GM19452 (cell line): Measurements from ENCODE around the gene HOXC10.

Source experiments
- ATAC-seq: cut with Tn5 transposase; IDR thresholded peaks from one replicate; pipeline ENCODE4 v1.9.1; 2021; ENCODE audit not compliant: unreplicated experiment

Gene HOXC10

DNA sequence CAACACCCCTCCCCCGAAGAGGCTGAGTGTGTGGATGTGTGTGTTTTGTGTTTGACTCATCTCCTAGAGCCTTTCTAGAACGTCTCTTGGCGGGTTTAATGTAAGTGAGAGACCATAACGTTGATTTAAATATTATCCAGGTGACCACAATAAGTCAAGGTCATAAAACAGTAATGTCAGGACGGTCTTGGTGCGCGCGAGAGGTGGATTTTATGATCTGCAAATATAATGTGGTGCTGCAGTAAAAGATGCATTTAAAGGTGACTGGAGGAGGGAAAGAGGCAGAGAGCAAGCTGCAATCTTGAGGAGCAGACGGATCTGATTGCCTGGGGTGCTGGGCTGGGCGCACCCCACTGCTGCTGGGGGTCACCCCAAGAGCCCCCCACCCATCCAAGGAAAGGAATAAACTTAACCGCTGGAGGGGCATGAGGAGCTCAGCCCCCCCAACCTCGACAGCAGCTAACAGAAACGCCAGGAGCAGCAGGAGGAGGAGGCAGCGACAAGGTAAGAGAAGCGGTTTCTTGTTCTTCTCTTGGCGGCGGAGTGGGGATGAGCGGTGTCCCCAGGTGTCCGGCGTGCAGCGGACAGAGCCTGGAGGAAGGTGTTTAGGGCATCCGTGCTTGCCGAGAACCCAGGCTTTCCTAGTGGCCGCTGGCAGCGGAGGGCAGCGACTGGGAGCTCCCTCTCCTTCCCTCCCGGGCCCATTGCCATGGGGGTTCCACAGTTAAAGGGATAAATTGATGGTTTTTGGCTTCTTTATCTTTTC lies 5.5 kb downstream of the HOXC10 start:
- no peak for ATAC-seq

DNA sequence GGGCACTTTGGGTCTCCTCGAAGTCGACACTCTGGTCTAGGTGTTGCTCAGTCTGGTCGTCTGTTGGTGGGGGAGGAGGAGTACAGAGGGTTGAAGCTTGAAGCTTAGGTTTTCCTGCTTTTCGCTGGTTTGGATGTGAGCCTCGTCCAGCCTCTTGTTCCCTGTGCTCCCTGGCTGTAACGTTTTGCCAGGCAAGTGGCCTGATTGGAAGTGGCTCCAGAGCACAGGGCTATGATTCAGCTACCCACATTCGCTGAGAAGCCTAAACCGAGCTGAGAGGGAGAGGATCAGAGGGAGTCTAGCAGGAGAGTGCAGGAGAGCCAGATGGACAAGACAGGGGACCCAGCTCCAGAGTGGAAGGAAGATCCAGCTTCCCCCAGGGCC lies 6.1 kb downstream of the HOXC10 start:
- ATAC-seq, result no peak

DNA sequence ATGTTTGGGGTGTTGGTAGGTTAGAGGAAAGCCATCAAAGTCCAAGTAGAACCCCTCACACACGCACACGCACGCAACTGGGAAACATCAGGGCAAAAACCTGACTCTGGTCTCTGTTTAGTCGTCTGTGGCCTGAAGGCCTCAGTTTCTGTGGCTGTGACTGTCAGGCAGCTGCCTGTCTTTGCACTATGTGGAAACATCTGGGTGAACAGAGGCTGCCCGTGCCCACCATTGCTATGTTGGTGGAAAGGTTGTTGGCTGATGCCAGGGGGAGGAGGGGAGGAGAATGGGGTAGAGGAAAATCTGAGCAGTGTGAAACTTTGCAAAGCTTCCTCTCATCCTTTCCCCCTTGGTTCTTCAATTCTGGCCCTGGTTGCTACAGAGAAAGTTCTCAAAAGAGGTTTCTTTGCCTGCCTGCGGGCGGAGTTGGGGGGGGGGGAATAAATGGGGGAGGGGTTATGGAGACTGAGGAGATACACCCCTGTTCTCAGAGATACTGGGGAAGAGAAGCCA lies 7.5 kb downstream of the HOXC10 start:
- ATAC-seq, result no peak

DNA sequence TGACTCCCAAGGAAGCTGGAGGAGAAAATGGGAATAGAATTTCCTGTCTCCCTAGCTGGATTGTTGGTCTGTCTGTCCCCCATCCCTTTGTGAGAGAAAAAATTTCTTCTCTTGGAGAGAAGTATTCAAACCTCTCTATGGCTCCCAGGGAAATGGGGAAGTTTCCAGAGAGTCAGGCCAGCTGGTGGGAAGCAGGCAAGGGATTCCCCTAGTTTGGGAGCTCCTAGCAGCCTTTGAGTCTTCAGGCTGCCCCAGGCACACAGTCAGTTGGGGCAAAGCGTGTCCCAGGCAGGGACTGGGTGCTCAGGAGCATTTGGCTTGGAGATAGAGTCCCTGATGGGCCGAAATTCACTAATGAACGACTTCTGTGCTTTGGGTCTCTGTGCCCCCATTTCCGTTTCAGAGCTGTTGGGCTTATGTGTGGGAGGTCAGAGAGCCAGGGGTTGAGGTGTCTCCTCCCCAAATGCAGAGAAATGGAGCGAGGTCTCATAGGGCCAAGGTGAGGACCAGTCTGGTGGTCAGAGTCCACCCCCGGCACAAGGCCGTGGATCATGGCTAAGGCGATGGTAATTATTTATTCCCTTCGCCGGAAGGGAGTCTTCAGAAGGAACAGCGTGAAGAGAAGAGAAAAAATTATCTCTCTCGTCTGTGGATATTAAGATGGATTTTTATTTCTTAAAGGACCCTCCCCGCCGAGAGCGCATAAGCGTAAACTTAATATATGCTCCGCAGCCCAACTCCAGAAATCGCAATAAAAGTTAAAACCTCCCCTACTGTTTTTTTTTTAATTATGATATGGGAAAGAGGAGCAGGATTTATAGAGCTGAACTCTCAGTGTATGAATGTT lies 8.4 kb downstream of the HOXC10 start:
- no peak for ATAC-seq

DNA sequence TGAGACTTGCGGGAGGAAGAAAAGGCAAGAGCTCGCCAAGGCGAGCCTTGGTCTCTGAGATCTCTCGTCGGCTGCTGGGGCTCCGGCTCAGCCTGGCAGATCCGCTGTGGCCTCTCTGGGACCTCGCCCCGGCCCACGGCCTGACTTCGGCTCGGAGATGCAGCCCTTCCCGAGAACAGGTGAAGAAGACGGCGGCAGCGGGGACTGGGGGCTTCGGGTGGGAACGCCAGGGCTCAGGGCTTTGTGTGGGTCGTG lies 9.0 kb downstream of the HOXC10 start:
- ATAC-seq, result no peak

DNA sequence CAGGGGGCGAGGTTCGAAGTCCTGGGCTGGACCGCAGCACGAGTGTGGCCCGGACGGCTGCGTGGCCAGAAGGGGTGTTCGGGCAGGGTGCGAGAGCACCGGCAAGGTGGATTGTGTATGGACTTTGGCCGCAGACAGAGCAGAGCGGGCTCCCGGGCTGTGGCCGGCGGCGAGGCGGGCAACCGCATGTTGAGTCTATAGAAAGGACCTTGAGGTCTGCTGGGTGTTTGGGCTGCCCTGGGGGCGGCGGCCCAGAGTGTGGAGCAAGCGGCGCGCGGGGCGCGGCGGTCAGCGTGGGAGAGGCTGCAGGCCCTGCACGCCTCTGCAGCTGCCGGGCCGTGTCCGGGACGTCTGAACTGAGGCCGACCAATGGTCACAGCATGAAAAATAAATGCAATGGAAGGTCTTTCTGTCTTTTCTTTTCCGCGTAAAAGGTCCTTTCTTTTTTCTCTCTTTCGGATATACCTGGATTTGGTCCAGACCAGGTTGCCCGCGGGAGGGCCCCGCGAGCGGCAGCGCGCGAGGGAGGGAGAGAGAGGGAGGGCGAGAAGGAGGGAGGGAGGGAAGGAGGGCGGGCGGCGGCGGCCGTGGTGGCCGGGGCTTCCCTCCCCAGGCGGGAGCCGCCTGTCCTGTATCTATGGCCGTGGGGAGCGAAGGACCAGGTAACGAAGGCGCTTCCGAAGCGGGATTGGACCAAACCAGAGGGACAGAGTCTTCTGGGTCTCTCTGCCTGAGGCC lies 9.5 kb downstream of the HOXC10 start:
- ATAC-seq, result no peak

DNA sequence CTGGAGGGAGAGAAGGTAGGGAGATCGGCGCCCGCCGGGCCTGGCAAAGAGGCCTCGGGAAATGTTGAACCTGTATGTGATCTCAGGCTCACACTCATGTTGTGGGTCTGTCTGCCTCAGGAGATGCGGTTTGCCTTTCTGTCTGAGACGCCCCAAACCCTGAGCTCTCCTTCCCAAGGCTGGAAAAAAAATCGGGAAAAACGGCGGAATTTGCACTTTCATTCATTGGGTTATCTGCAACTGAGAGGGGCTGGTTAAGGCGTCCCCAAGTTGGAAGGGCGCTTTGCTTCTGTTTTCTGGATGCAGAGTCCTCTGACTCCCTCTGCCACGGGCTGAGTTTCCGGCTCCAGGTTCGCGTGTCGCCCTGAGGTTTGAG lies 10.0 kb downstream of the HOXC10 start:
- no peak for ATAC-seq

DNA sequence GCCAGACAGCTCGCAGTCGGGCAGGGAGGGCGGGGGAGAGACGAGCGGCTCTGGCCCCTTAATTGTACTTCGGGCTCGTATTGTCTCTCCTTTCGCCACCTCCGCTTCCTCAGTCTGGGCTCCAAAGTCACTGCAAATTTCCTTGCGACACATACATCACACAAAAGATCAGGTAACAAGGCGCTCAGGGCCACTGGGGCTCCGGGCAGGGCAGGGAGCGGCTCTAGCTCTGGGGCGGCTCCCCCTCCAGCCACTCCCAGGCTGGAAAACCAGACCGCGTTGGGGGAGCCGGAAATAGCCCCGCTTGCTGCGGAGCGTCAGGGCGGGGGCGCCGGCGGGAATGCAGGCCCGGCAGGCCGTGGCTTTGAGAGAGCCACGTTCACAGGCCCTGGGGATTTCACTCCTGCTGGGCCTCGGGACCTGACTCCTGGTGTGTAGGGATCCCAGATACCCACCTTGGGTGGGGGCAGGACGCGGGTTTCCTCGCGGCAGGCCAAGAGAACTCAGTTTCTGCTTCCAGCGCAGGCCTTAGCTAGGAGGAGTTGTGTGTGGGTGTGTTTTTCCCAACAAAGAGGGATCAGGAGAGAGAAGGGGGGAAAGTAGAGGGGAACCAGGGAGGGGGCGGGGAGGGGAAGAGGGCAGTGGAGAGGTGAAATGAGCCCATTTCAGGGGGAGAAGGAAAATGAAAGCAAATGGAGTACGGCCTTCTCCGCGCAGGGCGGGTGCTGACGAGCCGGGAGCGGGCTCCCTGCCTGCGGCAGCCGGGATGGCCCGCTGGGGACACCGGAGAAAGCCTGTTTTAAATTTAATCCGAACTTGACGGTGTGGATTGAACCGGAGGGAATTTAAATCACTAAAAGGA lies 10.7 kb downstream of the HOXC10 start:
- no peak for ATAC-seq

DNA sequence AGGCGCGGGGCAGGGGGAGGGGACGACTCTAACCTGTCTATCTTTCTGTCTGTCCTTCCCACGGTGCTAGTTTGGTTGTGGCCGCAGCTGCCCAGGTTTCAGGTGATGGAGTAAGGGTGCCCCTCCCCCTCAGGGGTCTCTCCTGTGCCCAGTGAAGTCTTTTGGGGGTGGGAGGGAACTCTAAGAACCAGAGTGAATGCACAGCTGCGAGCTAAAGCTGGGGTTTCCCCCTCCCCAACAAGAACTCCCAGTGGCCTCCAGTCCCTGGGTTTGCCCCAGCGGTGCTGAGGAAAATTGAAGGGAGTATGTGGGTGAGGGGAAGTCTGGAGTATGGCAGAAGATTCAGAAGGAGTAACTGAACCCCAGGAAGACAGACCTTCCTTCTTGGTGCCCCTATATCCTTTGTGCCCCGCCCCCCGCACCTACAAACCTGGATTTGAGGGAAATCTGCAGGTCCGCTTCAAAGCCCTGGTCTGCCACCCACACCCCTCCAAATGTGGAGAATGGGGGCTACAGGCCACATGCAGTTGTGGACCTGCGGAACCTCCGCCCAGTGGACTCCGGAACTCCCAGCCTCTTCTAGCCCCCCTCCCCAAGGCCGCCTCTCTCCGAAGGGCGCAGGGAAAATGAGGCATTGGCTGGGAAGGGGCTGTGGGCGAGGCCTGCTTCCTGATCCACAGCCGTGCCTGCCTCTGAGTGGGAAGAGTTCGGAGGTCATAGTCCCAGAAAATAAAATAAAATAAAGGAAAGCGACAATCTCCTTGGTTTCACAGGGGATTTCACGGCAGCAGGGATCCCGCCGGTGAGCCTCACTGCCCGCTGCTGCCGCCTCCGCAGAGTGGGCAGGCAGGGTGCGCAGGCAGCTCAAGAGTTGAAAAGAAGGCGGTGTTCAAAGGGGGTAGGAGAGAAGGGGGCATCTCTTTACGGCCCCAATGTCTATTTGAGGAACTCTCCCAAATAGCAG lies 11.6 kb downstream of the HOXC10 start:
- ATAC-seq, result no peak

DNA sequence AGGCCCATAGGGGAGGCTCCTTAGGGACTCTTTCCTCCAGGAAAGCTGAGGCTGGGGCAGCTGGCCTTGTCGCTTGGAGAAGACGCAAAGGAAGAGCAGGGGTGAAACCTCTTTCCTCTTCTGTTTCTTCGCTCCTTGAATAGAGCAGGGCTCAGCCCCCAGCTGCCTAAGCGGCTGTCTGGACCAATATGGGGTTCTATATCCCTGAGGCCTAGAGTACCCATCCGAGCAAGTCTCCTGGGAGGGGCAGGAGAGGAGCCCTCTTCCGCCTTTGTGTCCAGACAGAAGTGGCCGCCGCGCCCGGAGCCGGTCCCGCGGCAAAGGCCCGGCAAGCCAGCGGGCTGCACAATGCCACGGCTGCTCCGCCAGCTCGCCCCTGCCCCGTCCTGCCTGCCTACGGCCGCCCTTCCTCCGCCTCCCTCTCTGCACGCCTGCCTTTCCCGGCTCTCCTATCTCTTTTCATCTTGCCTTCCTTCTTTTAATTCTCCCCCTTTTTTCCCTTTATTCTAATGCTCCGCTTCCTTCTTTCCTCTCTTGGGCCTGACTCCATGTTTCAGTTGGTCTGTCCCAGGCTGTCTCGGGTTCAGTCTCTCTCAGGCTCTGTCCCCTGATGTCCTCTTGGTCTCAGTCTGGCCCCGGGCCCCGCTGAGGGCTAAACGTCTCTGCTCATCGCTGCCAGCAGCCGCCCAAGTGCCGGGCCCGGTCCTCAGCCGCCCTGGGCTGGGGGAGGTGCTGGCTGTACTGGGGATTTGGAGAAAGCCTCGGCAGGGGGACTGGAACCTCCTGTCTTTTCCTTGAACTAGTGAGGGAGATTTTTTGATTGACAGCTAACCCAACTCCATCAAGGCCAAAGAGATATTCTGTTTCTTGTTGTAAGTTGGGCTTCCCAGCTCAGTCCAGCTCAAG lies 12.5 kb downstream of the HOXC10 start:
- no peak for ATAC-seq

DNA sequence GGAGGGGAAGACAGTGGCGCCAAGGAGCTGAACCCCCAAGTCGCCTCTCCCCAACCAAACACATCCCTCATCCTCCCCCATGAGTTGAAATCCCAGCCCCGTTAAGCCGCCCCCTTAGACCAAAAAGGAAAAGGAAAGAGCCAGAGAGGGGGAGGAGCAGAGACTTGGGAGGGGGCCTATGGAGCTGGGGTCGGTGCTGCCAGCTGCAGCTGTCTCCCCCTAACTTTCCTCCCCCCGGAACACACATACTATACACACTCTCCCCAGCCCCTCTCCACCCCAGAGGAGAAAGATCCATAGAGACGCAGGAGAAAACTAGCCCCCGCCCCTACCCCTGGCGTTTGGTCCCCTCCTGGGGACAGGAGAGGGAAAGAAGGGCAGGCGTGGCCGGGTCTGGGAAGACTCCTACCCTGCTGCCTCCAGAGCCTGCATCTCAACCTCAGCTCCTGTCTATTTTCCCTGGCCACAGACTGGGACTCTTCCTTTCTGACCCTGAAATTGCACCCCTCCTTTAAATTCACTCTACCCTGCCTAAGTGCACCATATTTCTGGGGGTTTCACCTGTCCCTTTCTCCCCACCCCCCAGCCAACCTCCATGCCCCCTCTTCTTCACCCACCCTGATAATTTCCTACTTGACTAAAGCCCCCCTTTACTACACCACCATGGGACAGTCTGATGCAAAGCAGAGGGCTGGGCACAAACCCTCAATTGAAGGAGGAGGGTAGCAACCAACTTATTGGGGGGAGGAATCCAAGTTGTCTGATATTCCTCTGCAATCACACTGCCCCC lies 13.4 kb downstream of the HOXC10 start:
- ATAC-seq, result no peak

DNA sequence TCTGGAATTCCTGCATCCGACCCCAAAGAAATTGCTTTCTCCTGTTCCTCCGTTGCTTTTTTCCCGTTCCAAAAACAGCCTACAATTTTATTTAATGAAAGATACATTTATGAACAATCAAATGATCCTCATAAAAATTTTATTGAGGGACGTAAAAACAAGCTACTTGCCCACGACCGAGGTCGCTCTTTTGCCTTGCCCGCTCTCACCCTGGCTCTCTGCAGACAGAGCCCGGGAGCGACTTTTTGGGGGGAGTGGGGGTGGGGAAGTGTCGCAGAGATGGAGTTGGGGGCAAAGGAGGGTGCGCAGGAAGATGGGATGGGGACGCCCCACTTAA lies 13.9 kb downstream of the HOXC10 start:
- ATAC-seq, result no peak

DNA sequence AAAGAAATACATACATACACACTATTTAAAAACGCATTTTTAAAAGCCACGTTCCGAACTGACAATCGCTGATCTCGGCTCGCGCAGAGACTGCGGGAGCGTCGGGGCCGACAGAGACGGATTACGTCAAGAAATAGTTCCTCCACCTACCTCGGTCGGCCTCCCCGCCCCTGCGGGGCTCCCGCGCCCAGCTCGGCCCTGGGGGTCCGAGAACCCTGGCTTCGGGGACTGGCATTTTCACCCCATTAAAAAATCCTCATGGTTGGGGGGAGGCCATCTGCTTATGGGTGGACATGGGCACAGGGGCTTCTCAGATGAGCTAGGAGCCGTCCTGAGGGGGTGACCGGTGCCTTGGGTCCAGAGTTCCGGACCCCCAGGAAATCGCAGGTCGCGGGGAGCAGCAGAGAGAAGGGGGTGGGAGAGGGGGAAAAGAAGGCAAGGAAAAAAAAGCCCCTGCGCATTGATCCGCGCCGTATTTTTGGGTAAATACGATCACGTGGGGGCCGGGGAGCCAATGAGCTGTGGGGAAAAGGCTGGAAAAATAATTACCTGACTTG lies 14.7 kb downstream of the HOXC10 start:
- no peak for ATAC-seq

DNA sequence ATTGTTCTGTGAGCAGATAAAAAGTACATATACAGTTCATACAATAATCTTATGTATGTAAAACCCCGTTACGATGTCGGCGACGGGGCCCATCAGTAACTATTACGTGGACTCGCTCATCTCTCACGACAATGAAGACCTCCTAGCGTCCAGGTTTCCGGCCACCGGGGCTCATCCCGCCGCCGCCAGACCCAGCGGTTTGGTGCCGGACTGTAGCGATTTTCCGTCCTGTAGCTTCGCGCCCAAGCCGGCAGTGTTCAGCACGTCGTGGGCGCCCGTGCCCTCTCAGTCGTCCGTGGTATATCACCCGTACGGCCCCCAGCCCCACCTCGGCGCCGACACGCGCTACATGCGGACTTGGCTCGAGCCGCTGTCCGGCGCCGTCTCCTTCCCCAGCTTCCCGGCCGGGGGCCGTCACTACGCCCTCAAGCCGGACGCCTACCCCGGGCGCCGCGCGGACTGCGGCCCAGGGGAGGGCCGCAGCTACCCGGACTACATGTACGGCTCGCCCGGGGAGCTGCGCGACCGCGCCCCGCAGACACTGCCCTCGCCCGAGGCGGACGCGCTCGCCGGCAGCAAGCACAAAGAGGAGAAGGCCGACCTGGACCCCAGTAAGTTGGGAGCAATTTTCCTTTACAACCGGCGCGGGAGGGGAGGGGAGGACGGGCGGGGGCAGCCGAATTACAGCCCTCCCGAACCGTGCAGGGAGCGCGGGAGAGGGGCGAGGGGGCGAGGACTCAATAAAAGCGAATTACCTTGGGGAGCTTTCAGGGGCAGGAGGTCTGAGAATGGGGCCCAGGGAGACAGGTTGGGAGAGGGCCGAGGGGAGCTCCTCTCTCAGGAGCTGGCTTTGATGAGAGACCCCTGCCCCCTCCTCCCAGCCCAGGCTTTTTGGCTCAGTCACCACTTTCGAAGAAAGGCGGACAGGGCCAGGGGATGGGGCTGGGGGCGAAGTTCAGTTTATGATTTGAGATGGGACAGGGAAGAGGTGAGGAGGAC lies 15.5 kb downstream of the HOXC10 start, which contains the start of gene HOXC9:
TSS of gene HOXC9 (plus strand) at position 46 of the 999 bp plus-strand sequence. CDS start at position 74, 28 bp downstream.
- no peak for ATAC-seq

DNA sequence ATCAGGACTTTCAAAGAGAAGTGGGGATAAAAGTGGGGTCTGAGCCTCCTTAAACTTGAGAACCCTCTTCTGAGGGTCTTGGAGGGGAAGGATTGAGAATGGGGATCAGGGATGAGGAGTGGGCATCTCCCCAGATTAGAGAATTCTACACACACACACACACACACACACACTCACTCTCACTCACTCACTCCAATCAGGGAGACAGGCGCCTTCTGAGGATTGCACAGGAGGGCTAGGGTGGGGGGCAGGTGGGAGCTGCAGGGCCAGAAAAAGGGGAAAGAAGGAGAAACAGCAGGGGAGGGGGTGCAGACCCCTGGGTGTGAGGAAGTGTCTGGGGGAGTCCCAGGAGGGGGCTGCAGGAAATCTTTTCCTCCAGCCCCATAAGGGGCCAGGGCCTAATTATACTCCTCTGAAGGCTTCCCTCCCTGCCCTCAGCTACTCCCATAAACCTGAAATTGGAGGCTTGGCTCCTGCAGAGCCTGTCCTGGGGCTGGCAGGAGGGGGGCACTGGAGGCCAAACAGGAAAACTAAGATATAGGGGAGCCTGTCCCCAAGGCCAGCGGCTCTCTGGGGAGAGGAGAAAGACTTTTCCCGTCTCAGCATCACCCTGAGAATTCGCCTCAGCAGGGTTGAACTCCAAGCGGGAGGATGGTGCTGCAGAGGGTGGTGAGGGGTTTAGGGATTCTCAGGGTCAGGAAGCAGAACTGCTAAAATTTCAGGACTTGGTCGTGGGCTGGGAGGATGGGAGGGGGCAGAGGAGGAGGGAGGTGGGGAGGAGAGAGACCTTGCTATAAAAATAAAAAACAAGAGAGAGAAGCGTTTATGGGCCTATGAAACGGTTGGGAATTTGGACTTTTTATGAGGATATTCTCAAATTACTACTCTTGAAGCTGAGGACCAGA lies 16.6 kb downstream of the HOXC10 start:
- ATAC-seq, result no peak
